Endothelial cell (in vitro differentiated cells): ENCODE results near the gene GRIK3. TPM values are rescaled to one million over a fixed set of nuclear protein-coding genes. Genes with fewer than 3 reads are reported as not detected.

ENCODE experiments used
- DNase-seq: peaks from one replicate; pipeline ENCODE4 v3.0.0; 2021; ENCODE audit warnings: low spot score
- H3K27ac Mint-ChIP-seq: one replicate; pipeline ENCODE4 v1.8.0; 2021; ENCODE audit warnings: mixed read lengths, inconsistent platforms; ENCODE audit not compliant: unreplicated experiment
- H3K27me3 Mint-ChIP-seq: one replicate; pipeline ENCODE4 v1.8.0; 2021; ENCODE audit warnings: mild to moderate bottlenecking, moderate library complexity, mixed read lengths, inconsistent platforms; ENCODE audit not compliant: unreplicated experiment
- H3K36me3 Mint-ChIP-seq: one replicate; pipeline ENCODE4 v1.8.0; 2021; ENCODE audit warnings: mild to moderate bottlenecking, low read depth, mixed read lengths, inconsistent platforms; ENCODE audit not compliant: unreplicated experiment
- H3K4me1 Mint-ChIP-seq: one replicate; pipeline ENCODE4 v1.8.0; 2021; ENCODE audit warnings: mild to moderate bottlenecking, mixed read lengths, inconsistent platforms; ENCODE audit not compliant: unreplicated experiment
- H3K4me3 Mint-ChIP-seq: one replicate; pipeline ENCODE4 v1.8.0; 2021; ENCODE audit warnings: mild to moderate bottlenecking, mixed read lengths, inconsistent platforms; ENCODE audit not compliant: unreplicated experiment
- H3K9me3 Mint-ChIP-seq: one replicate; pipeline ENCODE4 v1.8.0; 2021; ENCODE audit warnings: mixed read lengths, inconsistent platforms; ENCODE audit not compliant: unreplicated experiment
- CTCF ChIP-seq: fragments of 200-600 bp; sonication (generic); IDR thresholded peaks from one replicate; pipeline ENCODE4 v1.5.0; 2021; ENCODE audit warnings: antibody characterized with exemption; ENCODE audit not compliant: unreplicated experiment
- total RNA-seq: library from RNA; stranded (reverse); fragmentation: NEBNext Ultra II Directional; extraction: Animal tissue kit (Norgen Biotek cat#: 25700); gene quantifications from one replicate; pipeline ENCODE4 v1.2.1, GENCODE V29; 2021; ENCODE audit not compliant: unreplicated experiment

The GRIK3 gene
- total RNA-seq, 1 donor from 2014 or later, result 0.05 TPM

- H3K27me3 Mint-ChIP-seq, result peaks cover 10% of the 10 kb centered on the region
- H3K4me3 Mint-ChIP-seq, result no peak overlapping the region
- H3K4me1 Mint-ChIP-seq, result peaks cover 8% of the 10 kb centered on the region
- H3K36me3 Mint-ChIP-seq, result no peaks in the 10 kb centered on the region
- H3K27ac Mint-ChIP-seq, result no peak overlapping the region
- no peak for TF ChIP-seq CTCF
- H3K9me3 Mint-ChIP-seq, result no peaks in the 10 kb centered on the region
- DNase-seq, result no peak
Observed at GRCh38 chr1:36755303-36756230, 278.7 kb downstream of the GRIK3 start.

- Mint-ChIP-seq H3K36me3 (no peaks in the 10 kb centered on the region), H3K4me1 (peaks cover 5% of the 10 kb centered on the region), H3K4me3 (no peak overlapping the region), H3K9me3 (no peaks in the 10 kb centered on the region), H3K27me3 (peaks cover 10% of the 10 kb centered on the region), H3K27ac (no peak overlapping the region)
- no peak for DNase-seq
- TF ChIP-seq CTCF, result no peak
Observed at GRCh38 chr1:36754366-36754765, 279.9 kb downstream of the GRIK3 start.

- Mint-ChIP-seq H3K9me3 (no peaks in the 10 kb centered on the region), H3K4me3 (no peak overlapping the region), H3K27ac (no peak overlapping the region), H3K36me3 (no peaks in the 10 kb centered on the region), H3K4me1 (peaks cover 5% of the 10 kb centered on the region), H3K27me3 (peaks cover 10% of the 10 kb centered on the region)
- DNase-seq, result no peak
- TF ChIP-seq CTCF, result no peak
Observed at GRCh38 chr1:36753451-36753850, 280.9 kb downstream of the GRIK3 start.

- Mint-ChIP-seq H3K9me3 (no peaks in the 10 kb centered on the region), H3K27me3 (peaks cover 10% of the 10 kb centered on the region), H3K27ac (no peak overlapping the region), H3K4me1 (peaks cover 5% of the 10 kb centered on the region), H3K4me3 (no peak overlapping the region), H3K36me3 (no peaks in the 10 kb centered on the region)
- DNase-seq, result no peak
- no peak for TF ChIP-seq CTCF
Observed at GRCh38 chr1:36752891-36753361, 281.4 kb downstream of the GRIK3 start.

GRCh38 chr1:36752431-36752830 is 281.9 kb downstream of the GRIK3 start:
- Mint-ChIP-seq H3K27me3 (peaks cover 10% of the 10 kb centered on the region), H3K4me1 (peaks cover 5% of the 10 kb centered on the region), H3K36me3 (no peaks in the 10 kb centered on the region), H3K4me3 (no peak overlapping the region), H3K9me3 (no peaks in the 10 kb centered on the region), H3K27ac (no peak overlapping the region)
- no peak for DNase-seq
- TF ChIP-seq CTCF, result no peak
